HepG2 (cell line): ENCODE data around the gene GHRL. TPM values are rescaled to one million over a fixed set of nuclear protein-coding genes. Genes with fewer than 3 reads are reported as not detected.

Experiments used
- ATAC-seq: fragments of 200-7000 bp; cut with Tn5 transposase; 3 replicates; pipeline ENCODE4 v1.9.1; 2020; ENCODE audit warnings: mild to moderate bottlenecking, moderate library complexity
- BruUV-seq: library from RNA; stranded (reverse); fragments of 400-500 nt; replicated peaks from 2 replicates; lab custom pipeline; 2021; lab: Mats Ljungman, UMichigan
- CTCF ChIA-PET: fragments of 300-600 bp; formaldehyde crosslinking; extraction: SDS; loops from one replicate; lab custom pipeline; 2021; ENCODE audit warnings: low total read pairs, inconsistent platforms, low intra/inter-chr PET ratio; lab: Yijun Ruan, JAX
- POLR2A ChIA-PET: fragments of 350-600 bp; sonication (Branson Sonifier 250); formaldehyde crosslinking; loops from one replicate; lab custom pipeline; 2020; ENCODE audit warnings: antibody characterized with exemption, inconsistent platforms; lab: Yijun Ruan, JAX
- DNase-seq: peaks from one replicate; pipeline ENCODE4 v3.0.0-alpha.2; 2015; ENCODE audit warnings: low spot score
- FAIRE-seq: peaks from 3 replicates; lab custom pipeline; 2011; peaks lifted over from hg19 to GRCh38; lab: Jason Lieb, UNC
- H2AFZ ChIP-seq: one replicate; pipeline ENCODE4 v1.6.1; 2011; ENCODE audit warnings: low read length, inconsistent platforms
- H3K27ac ChIP-seq: fragments of 300-600 bp; 3 replicates; pipeline ENCODE4 v1.8.0; 2011; ENCODE audit warnings: mixed run types, mild to moderate bottlenecking, mixed read lengths, low read length, inconsistent platforms; ENCODE audit not compliant: insufficient read depth; ENCODE audit errors: extremely low read length
- H3K27me3 ChIP-seq, 2 experiments: fragments of 200-600 bp in 1 of 2; 2 replicates in 1 of 2; 3 replicates in 1 of 2; pipeline versions ENCODE4 v1.6.0 to v1.8.0; 2011; ENCODE audit warnings: low read length in 2 of 2, mild to moderate bottlenecking in 2 of 2, moderate library complexity in 2 of 2, inconsistent platforms in 1 of 2; ENCODE audit not compliant: insufficient read depth in 2 of 2, control insufficient read depth in 1 of 2
- H3K36me3 ChIP-seq, 2 experiments: fragments of 200-600 bp in 1 of 2; replicated peaks in 1 of 2; 2 replicates in 1 of 2; 3 replicates in 1 of 2; pipeline versions ENCODE4 v1.5.1 to v1.8.0; 2011; ENCODE audit warnings: low read length in 2 of 2, inconsistent platforms in 1 of 2; ENCODE audit not compliant: insufficient read depth in 2 of 2, control insufficient read depth in 1 of 2
- H3K4me1 ChIP-seq: 2 replicates; pipeline ENCODE4 v1.5.1; 2012; ENCODE audit warnings: low read length, inconsistent platforms; ENCODE audit not compliant: insufficient read depth
- H3K4me2 ChIP-seq: 2 replicates; pipeline ENCODE4 v1.6.0; 2011; ENCODE audit warnings: low read depth, low read length, inconsistent platforms
- H3K4me3 ChIP-seq, 3 experiments: fragments of 200-600 bp in 1 of 3; sonication (generic), shearing (Covaris generic) in 1 of 3; replicated peaks in 1 of 3; 2 replicates each; pipeline ENCODE4 v1.5.1; 2011 to 2016; ENCODE audit warnings: low read length in 3 of 3, inconsistent platforms in 2 of 3, low read depth in 2 of 3, mild to moderate bottlenecking in 2 of 3, control low read depth in 1 of 3, mixed read lengths in 1 of 3; ENCODE audit not compliant: insufficient read depth in 1 of 3
- H3K79me2 ChIP-seq: one replicate; pipeline ENCODE4 v1.6.1; 2011; ENCODE audit warnings: low read length, inconsistent platforms; ENCODE audit not compliant: insufficient read depth
- H3K9ac ChIP-seq: 2 replicates; pipeline ENCODE4 v1.6.0; 2011; ENCODE audit warnings: mild to moderate bottlenecking, low read depth, low read length, inconsistent platforms; ENCODE audit not compliant: insufficient read depth
- H3K9me3 ChIP-seq: 2 replicates; pipeline ENCODE4 v1.5.1; 2012; ENCODE audit warnings: mild to moderate bottlenecking, low read length
- H4K20me1 ChIP-seq: 2 replicates; pipeline ENCODE4 v1.6.0; 2011; ENCODE audit warnings: inconsistent platforms, mild to moderate bottlenecking, low read length, moderate library complexity; ENCODE audit not compliant: insufficient read depth
- AGO2 ChIP-seq: fragments of 200-400 bp; formaldehyde crosslinking; optimal IDR thresholded peaks from 2 replicates; pipeline ENCODE3; 2017; ENCODE audit warnings: mild to moderate bottlenecking, low read depth, low read length, moderate library complexity
- GTF2F1 ChIP-seq: fragments of 150-350 bp; IDR thresholded peaks from 2 replicates; pipeline ENCODE4 v1.6.1; 2014; ENCODE audit warnings: low read length
- POLR2AphosphoS5 ChIP-seq: IDR thresholded peaks from 2 replicates; pipeline ENCODE4 v1.6.1; 2012; ENCODE audit warnings: low read depth, low read length
- RBM22 ChIP-seq: fragments of 200-400 bp; formaldehyde crosslinking; optimal IDR thresholded peaks from 2 replicates; pipeline ENCODE3; 2017; ENCODE audit warnings: mild to moderate bottlenecking, low read length, moderate library complexity
- RFXANK ChIP-seq: IDR thresholded peaks from 2 replicates; pipeline ENCODE4 v1.6.1; 2016
- SRSF4 ChIP-seq: fragments of 200-400 bp; formaldehyde crosslinking; IDR thresholded peaks from one replicate; pipeline ENCODE4 v1.6.1; 2018; ENCODE audit warnings: mild to moderate bottlenecking, low read depth, low read length, moderate library complexity; ENCODE audit not compliant: poor library complexity, severe bottlenecking
- ZFYVE20 ChIP-seq: sonication (generic); formaldehyde crosslinking; IDR thresholded peaks from 2 replicates; pipeline ENCODE4 v1.8.0; 2023; ENCODE audit warnings: low read depth, mild to moderate bottlenecking, moderate library complexity, missing genetic modification reagents, borderline replicate concordance
- ZNF17 ChIP-seq: sonication (generic); formaldehyde crosslinking; IDR thresholded peaks from 2 replicates; pipeline ENCODE4 v1.5.0; 2020; ENCODE audit warnings: mild to moderate bottlenecking, missing genetic modification reagents
- ZNF746 ChIP-seq: sonication (generic); formaldehyde crosslinking; IDR thresholded peaks from 2 replicates; pipeline ENCODE4 v1.8.0; 2022; ENCODE audit warnings: mild to moderate bottlenecking, missing genetic modification reagents
- WGBS: methylation state at CpG from one replicate; pipeline ENCODE4 v1.1.6; 2017; ENCODE audit warnings: low lambda C conversion rate; 5-methylcytosine and 5-hydroxymethylcytosine counted together
- in situ Hi-C: cut with HindIII; loops from 2 replicates; pipeline ENCODE4 v1.10.0; 2017; ENCODE audit warnings: low pct_unique_long_range_greater_than_20kb; ENCODE audit not compliant: extremely low pct_ligation_motif_present
- intact Hi-C: fragments of 100-400 bp; cut with micrococcal nuclease; formaldehyde crosslinking; loops from one replicate; pipeline ENCODE4 v1.10.0; 2022; ENCODE audit not compliant: unreplicated experiment
- polyA plus RNA-seq, 8 experiments: library from polyadenylated mRNA; depleted of rRNA in 3 of 8; stranded (reverse) in 7 of 8; unstranded in 1 of 8; fragments of >200 nt; fragmentation: Illumina TruSeq in 4 of 8; extraction: Trizol in 4 of 8; gene quantifications; 2 replicates each; pipeline versions ENCODE4 v1.2.1 to v1.2.3, GENCODE V29; 2011 to 2016; ENCODE audit warnings: low read depth in 4 of 8, missing spikeins in 1 of 8, mixed read lengths in 1 of 8; ENCODE audit not compliant: insufficient read depth in 1 of 8
- total RNA-seq, 5 experiments: library from RNA; depleted of rRNA; stranded (reverse); fragments of >200 nt; fragmentation: Illumina TruSeq; extraction: Trizol; gene quantifications; 2 replicates each; pipeline ENCODE4 v1.2.3, GENCODE V29; 2016; ENCODE audit warnings: low read depth in 1 of 5
- TF ChIP-seq, protein P1 (sequence below): sonication (generic); formaldehyde crosslinking; IDR thresholded peaks from 2 replicates; pipeline ENCODE4 v1.5.1; 2020; ENCODE audit warnings: missing genetic modification reagents, mild to moderate bottlenecking, borderline replicate concordance
- TF ChIP-seq, protein P2 (sequence below): sonication (generic); formaldehyde crosslinking; IDR thresholded peaks from 2 replicates; pipeline ENCODE4 v1.4.0; 2020; ENCODE audit warnings: missing genetic modification reagents, borderline replicate concordance

Gene GHRL
- total and polyA plus RNA-seq, 2 of the 13 experiments (the other 11 are each of a cell fraction or from before 2014, with no cell fraction given) = 0.09 TPM; not detected in 1

DNA sequence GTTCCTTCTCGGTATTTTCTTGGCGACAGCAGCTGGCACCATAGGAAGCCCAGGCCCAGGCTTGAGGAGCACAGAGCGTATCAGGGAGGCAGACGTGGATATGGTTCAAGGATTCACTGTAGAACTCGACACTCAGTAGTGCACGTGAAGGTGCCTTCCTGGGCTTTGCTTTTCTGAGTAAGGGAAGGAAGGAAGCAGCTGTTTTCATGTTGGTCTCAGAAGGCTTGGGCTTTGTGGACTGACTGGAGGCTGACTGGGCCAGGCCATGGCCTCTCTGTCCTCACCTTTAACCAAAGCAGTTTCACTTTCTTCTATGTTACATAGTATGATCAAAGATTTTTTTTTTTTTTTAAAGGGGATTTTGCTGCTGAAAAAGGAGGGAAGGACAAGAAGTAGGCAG, 6.9 kb upstream of the GHRL start:
- ChIA-PET POLR2A (interaction anchor here (1.2 kb wide), 1 partner anchor 52 kb away, joined by 5 read pairs; the partner anchor contains the start of gene TATDN2), CTCF (no interaction called here)
- Histone ChIP-seq H3K4me2 (no peak overlapping the region), H3K36me3 (peaks cover 29 to 51% of the 10 kb centered on the region in 2 experiments), H3K79me2 (no peaks in the 10 kb centered on the region), H3K4me3 (no peak overlapping the region), H4K20me1 (peaks cover 10% of the 10 kb centered on the region; the same call in 1 of the 2 replicates), H3K9ac (no peak overlapping the region), H2AFZ (no peak overlapping the region), H3K4me1 (peaks cover 17% of the 10 kb centered on the region), H3K9me3 (no peaks in the 10 kb centered on the region), H3K27ac (no peak overlapping the region), H3K27me3 (no peaks in the 10 kb centered on the region)
- in situ Hi-C loops = no loop called here
- no peak for DNase-seq
- peak; percentile 3; the same call in 2 of the 3 replicates for ATAC-seq
- intact Hi-C loops = no loop called here
- no TSS peak for BruUV-seq
- 90% methylated on average over 5 of the region's 6 CpGs for WGBS
- no peak for FAIRE-seq
- TF ChIP-seq RBM22 (peak; percentile 31), ZFYVE20 (no peak), POLR2AphosphoS5 (peak; percentile 28; the same call in 1 of the 2 replicates), GTF2F1 (no peak), AGO2 (peak; percentile 28)
- TF ChIP-seq, protein P1, sequence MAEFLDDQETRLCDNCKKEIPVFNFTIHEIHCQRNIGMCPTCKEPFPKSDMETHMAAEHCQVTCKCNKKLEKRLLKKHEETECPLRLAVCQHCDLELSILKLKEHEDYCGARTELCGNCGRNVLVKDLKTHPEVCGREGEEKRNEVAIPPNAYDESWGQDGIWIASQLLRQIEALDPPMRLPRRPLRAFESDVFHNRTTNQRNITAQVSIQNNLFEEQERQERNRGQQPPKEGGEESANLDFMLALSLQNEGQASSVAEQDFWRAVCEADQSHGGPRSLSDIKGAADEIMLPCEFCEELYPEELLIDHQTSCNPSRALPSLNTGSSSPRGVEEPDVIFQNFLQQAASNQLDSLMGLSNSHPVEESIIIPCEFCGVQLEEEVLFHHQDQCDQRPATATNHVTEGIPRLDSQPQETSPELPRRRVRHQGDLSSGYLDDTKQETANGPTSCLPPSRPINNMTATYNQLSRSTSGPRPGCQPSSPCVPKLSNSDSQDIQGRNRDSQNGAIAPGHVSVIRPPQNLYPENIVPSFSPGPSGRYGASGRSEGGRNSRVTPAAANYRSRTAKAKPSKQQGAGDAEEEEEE (CRISPR knock-in tag) = no peak

DNA sequence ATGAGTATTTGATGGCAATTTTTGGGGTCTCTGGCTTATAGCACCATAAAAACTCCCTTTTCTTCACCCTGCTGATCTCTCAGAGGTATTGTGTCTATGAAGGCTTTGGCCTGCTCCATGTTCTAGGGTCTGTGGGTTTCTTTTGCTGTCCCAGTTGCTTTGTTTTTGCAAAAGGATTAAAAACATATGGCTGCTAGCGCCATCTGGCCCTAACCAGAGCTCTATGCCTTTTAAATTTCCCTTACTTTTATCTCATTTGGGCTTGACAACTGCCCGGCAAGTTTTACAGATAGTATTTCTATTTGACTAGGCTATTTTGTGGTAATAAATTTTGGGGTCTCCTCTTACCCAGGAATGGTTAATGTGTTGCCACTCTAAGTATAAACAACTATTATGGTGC, 6.4 kb upstream of the GHRL start:
- Histone ChIP-seq H4K20me1 (peaks cover 10% of the 10 kb centered on the region; the same call in 1 of the 2 replicates), H3K27me3 (no peaks in the 10 kb centered on the region), H3K9ac (no peak overlapping the region), H3K4me2 (no peak overlapping the region), H3K9me3 (no peaks in the 10 kb centered on the region), H2AFZ (no peak overlapping the region), H3K4me1 (peaks cover 17% of the 10 kb centered on the region), H3K4me3 (no peak overlapping the region), H3K36me3 (peaks cover 24 to 46% of the 10 kb centered on the region in 2 experiments), H3K79me2 (no peaks in the 10 kb centered on the region), H3K27ac (no peak overlapping the region)
- in situ Hi-C loops = no loop called here
- FAIRE-seq (no peak), DNase-seq (no peak), ATAC-seq (no peak)
- ChIA-PET CTCF (no interaction called here), POLR2A (interaction anchor here (1.2 kb wide), 1 partner anchor 51 kb away, joined by 5 read pairs; the partner anchor contains the start of gene TATDN2)
- WGBS = 95% methylated on average over 2 of the region's 2 CpGs
- intact Hi-C loops = no loop called here
- BruUV-seq = TSS peak; percentile 7
- TF ChIP-seq RFXANK (CRISPR knock-in tag) (no peak), ZNF17 (CRISPR knock-in tag) (no peak), SRSF4 (no peak), ZNF746 (CRISPR knock-in tag) (no peak)
- TF ChIP-seq, protein P2, sequence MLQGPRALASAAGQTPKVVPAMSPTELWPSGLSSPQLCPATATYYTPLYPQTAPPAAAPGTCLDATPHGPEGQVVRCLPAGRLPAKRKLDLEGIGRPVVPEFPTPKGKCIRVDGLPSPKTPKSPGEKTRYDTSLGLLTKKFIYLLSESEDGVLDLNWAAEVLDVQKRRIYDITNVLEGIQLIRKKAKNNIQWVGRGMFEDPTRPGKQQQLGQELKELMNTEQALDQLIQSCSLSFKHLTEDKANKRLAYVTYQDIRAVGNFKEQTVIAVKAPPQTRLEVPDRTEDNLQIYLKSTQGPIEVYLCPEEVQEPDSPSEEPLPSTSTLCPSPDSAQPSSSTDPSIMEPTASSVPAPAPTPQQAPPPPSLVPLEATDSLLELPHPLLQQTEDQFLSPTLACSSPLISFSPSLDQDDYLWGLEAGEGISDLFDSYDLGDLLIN = no peak
